Endothelial cell of umbilical vein (primary cell): Measurements from ENCODE around the gene EXD3.

Experiments used
- CTCF ChIP-seq, 2 donors: IDR thresholded peaks; 1 replicate in 1 of 2; 2 replicates in 1 of 2; pipeline ENCODE4 v1.5.1; 2011; ENCODE audit warnings: low read length in 2 of 2, mild to moderate bottlenecking in 2 of 2, moderate library complexity in 2 of 2, control low read depth in 1 of 2, inconsistent platforms in 1 of 2, low read depth in 1 of 2; ENCODE audit not compliant: insufficient read depth in 1 of 2; ENCODE audit errors: extremely low read depth in 1 of 2
- FOS ChIP-seq: IDR thresholded peaks from 2 replicates; pipeline ENCODE4 v1.6.1; 2011; ENCODE audit warnings: mild to moderate bottlenecking, low read length, moderate library complexity, borderline replicate concordance; ENCODE audit not compliant: insufficient read depth
- JUN ChIP-seq: IDR thresholded peaks from 2 replicates; pipeline ENCODE4 v1.6.1; 2011; ENCODE audit warnings: borderline replicate concordance, low read depth; ENCODE audit not compliant: insufficient read length, insufficient read depth
- MAX ChIP-seq: IDR thresholded peaks from 2 replicates; pipeline ENCODE4 v1.6.1; 2011; ENCODE audit not compliant: insufficient read depth, insufficient read length
- POLR2A ChIP-seq: IDR thresholded peaks from 2 replicates; pipeline ENCODE4 v1.6.1; 2012; ENCODE audit warnings: low read depth, mild to moderate bottlenecking, control low read depth, low read length
- POLR2AphosphoS5 ChIP-seq: IDR thresholded peaks from 2 replicates; pipeline ENCODE4 v1.6.1; 2012; ENCODE audit warnings: low read depth, mild to moderate bottlenecking, control low read depth, low read length, moderate library complexity; ENCODE audit not compliant: insufficient read depth

- no peak for TF ChIP-seq POLR2AphosphoS5
- no peak for TF ChIP-seq FOS
- no peak for TF ChIP-seq CTCF (IDR thresholded peaks at IDR 0.05; ENCODE audit: extremely low read depth in 1 of 2, insufficient read depth in 1 of 2, low read depth in 1 of 2, low read length in 2 of 2)
- no peak for TF ChIP-seq POLR2A
- no peak for TF ChIP-seq JUN
- TF ChIP-seq MAX: no peak
These were observed 92.3 kb downstream of the EXD3 start for GRCh38 chr9:137330689-137331088.
